Tibial artery (tissue), 4 donors: ENCODE data around the gene PLN.

ENCODE experiments used
- DNase-seq, 2 donors: peaks; one replicate each; pipeline ENCODE4 v3.0.0-alpha.2; 2019
- H3K27ac ChIP-seq, 2 donors: fragments of 200-600 bp; sonication (generic) in 1 of 2; 1 replicate in 1 of 2; 2 replicates in 1 of 2; pipeline ENCODE4 v1.5.1; 2018 to 2019; ENCODE audit warnings: mild to moderate bottlenecking in 1 of 2
- H3K27me3 ChIP-seq, 2 donors: fragments of 200-600 bp; sonication (generic) in 1 of 2; one replicate each; pipeline versions ENCODE4 v1.5.1 to v1.6.0; 2016 to 2019
- H3K36me3 ChIP-seq, 3 donors: fragments of 200-600 bp; sonication (generic) in 2 of 3; one replicate each; pipeline ENCODE4 v1.5.1; 2016 to 2019; ENCODE audit warnings: mild to moderate bottlenecking in 2 of 3
- H3K4me1 ChIP-seq, 4 donors: fragments of 200-600 bp; sonication (generic) in 2 of 4; 1 replicate in 3 of 4; 2 replicates in 1 of 4; pipeline ENCODE4 v1.5.1; 2016 to 2019
- H3K4me3 ChIP-seq, 2 donors: fragments of 200-600 bp; sonication (generic) in 1 of 2; 1 replicate in 1 of 2; 2 replicates in 1 of 2; pipeline ENCODE4 v1.5.1; 2018 to 2019; ENCODE audit warnings: mild to moderate bottlenecking in 2 of 2
- H3K9me3 ChIP-seq, 3 donors: fragments of 200-600 bp; sonication (generic) in 1 of 3; one replicate each; pipeline ENCODE4 v1.5.1; 2016 to 2019
- CTCF ChIP-seq, 2 experiments: fragments of 200-600 bp in 1 of 2; fragments of 450-650 bp in 1 of 2; IDR thresholded peaks; one replicate each; pipeline ENCODE4 v1.5.1; 2017 to 2019; ENCODE audit warnings: antibody characterized with exemption in 2 of 2, mild to moderate bottlenecking in 1 of 2, moderate library complexity in 1 of 2
- intact Hi-C: fragments of 100-400 bp; cut with DNase I; formaldehyde crosslinking; loops from one replicate; pipeline ENCODE4 v1.15.0; 2023; ENCODE audit warnings: low total_unique reads

Gene PLN

DNA sequence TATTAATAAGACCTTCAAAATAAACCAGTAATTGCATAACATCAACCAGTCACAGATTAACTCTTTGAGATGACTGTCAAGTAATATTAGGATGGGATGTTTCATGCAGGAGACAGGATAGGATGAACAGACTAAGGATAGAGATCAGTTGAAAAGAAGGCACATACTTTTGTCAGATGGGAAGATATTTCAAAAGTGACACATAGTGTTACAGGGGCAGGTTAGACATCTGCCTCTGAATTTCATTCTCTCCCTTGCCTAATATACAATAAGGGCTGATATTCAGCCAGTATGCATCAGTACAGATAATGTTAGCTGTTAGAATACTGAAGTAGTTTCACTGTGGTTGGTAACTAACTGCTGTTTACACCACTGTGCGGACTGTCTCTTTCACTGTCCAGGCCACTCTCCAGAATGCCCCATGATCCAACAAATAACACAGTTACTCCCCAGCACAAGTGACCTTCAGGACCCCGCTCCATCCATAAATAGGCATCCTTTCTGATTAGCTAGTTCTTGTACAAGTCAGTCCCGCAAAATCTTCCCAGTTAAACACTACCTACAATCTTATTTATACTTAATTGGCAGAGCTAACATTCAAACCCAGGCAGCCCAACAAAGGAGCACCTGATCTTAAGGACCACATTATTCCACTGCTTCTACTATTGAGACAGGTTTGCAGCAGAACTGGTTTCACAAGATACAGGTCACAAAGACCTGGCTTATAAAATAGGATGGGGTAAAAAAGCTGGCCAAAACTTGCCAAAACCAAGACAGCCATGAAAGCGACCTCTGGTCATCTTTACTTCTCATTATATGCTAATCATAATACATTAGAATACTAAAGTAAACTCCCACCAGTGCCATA lies 21.9 kb upstream of the PLN start:
- no peak for DNase-seq
- Histone ChIP-seq H3K27ac (no peak overlapping the region), H3K9me3 (no peaks in the 10 kb centered on the region)

DNA sequence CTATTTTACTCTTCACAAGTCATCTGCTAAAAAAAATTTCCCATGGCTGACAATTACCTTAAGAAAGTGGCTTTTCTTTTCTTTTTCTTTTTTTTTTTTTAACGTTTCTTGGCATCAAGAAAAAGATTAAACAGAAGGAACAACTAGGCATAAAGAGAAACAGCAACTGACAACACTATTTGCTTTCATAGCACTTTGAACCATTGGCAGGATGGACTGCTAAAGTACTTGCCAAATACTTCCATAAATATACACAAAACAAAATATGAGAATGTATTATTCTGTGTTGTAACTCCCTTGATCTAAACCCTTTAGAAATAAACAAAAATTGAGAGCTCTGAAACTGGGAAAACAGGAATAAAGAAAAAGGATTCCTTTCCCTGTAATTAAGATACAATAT lies 20.0 kb upstream of the PLN start:
- no peak for DNase-seq
- no peak for TF ChIP-seq CTCF (IDR thresholded peaks at IDR 0.05)
- Histone ChIP-seq H3K27me3 (no peaks in the 10 kb centered on the region), H3K36me3 (no peaks in the 10 kb centered on the region), H3K9me3 (no peaks in the 10 kb centered on the region), H3K4me1 (peaks cover 0 to 55% (median 6%) of the 10 kb centered on the region in 4 donors), H3K4me3 (no peak overlapping the region), H3K27ac (peak overlapping the region; percentile 23 to 38)
- intact Hi-C loops = no loop called here

More for the DNA sequence above, 21.9 kb upstream of the PLN start:
- no peak for TF ChIP-seq CTCF (IDR thresholded peaks at IDR 0.05)
- no peaks in the 10 kb centered on the region for H3K27me3 ChIP-seq
- peaks cover 0 to 52% (median 6%) of the 10 kb centered on the region in 4 donors for H3K4me1 ChIP-seq
- H3K4me3 ChIP-seq = no peak overlapping the region
- H3K36me3 ChIP-seq = peaks cover 0 to 4% (median 0%) of the 10 kb centered on the region in 3 donors
- intact Hi-C loops = no loop called here

- DNase-seq = no peak
- Histone ChIP-seq H3K9me3 (no peaks in the 10 kb centered on the region), H3K36me3 (no peaks in the 10 kb centered on the region), H3K27ac (peak overlapping the region in 1 of 2 donors; percentile 45), H3K4me1 (peaks cover 0 to 55% (median 6%) of the 10 kb centered on the region in 4 donors), H3K4me3 (no peak overlapping the region), H3K27me3 (no peaks in the 10 kb centered on the region)
- intact Hi-C loops = no loop called here
- TF ChIP-seq CTCF (IDR thresholded peaks at IDR 0.05) = no peak
These were observed 18.3 kb upstream of the PLN start for GRCh38 chr6:118529756-118530155.

DNA sequence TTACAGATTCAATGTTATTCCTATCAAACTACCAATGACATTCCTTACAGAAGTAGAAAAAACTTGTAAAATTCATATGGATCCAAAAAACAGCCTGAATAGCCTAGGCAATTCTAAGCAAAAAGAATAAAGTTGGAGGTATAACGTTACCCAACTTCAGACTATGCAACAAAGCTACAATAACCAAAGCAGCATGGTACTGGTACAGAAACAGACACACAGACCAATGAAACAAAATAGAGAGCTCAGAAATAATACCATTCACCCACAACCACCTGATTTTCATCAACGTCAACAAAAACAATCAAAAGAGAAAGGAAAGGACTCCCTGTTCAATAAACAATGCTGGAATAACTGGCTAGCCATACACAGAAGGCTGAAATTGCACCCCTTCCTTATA lies 17.2 kb upstream of the PLN start:
- no peak for DNase-seq
- H3K4me1 ChIP-seq = peaks cover 0 to 48% (median 3%) of the 10 kb centered on the region in 4 donors
- H3K36me3 ChIP-seq = no peaks in the 10 kb centered on the region
- H3K27me3 ChIP-seq = no peaks in the 10 kb centered on the region
- H3K9me3 ChIP-seq = no peaks in the 10 kb centered on the region
- peak overlapping the region in 1 of 2 donors; percentile 45 for H3K27ac ChIP-seq
- TF ChIP-seq CTCF (IDR thresholded peaks at IDR 0.05) = no peak
- intact Hi-C loops = no loop called here
- no peak overlapping the region for H3K4me3 ChIP-seq

DNA sequence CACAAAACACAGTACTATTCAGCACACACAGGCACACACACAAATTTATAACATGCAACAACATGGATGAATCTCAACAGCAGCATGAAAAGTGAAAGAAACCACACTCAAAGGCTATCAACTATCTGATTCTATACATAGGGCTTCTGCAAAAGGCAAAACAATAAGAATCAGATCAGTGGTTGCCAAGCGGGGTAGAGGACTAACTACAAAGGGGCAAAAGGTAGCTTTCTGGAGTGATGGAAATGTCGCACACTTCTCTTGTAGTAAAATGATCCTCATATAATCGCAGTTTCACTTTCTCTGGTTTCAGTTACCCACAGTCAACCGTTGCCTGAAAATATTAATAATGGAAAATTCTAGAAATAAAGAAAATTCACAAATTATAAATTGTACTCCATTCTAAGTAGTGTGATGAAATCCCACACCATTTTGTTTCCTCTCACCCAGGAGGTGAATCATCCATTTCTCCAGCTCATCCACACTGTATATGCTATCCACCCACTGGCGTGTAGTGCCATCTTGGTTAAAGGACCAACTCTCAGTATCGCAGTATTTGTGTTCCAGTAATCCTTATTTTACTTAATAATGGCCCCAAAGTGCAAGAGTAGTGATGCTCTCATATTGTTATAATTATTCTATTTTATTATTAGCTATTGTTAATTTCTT lies 12.8 kb upstream of the PLN start:
- intact Hi-C loops = no loop called here
- H3K9me3 ChIP-seq = no peaks in the 10 kb centered on the region
- no peaks in the 10 kb centered on the region for H3K36me3 ChIP-seq
- H3K4me3 ChIP-seq = no peak overlapping the region
- peaks cover 0 to 43% (median 4%) of the 10 kb centered on the region in 4 donors for H3K4me1 ChIP-seq
- no peak overlapping the region for H3K27ac ChIP-seq
- no peak for TF ChIP-seq CTCF (IDR thresholded peaks at IDR 0.05)
- DNase-seq = no peak
- H3K27me3 ChIP-seq = no peaks in the 10 kb centered on the region
